H9 (cell line): ENCODE data around the gene SPNS3. TPM values are rescaled to one million over a fixed set of nuclear protein-coding genes. Genes with fewer than 3 reads are reported as not detected.

Experiments
- DNase-seq: peaks from one replicate; pipeline ENCODE4 v3.0.0-alpha.2; 2017
- H2AFZ ChIP-seq: one replicate; pipeline ENCODE4 v1.6.1; 2013; ENCODE audit warnings: mild to moderate bottlenecking, low read length, control low read depth, moderate library complexity
- H2AK5ac ChIP-seq: 2 replicates; pipeline ENCODE4 v1.6.1; 2013; ENCODE audit warnings: low read length, control low read depth, mixed read lengths; ENCODE audit not compliant: insufficient read length
- H2BK120ac ChIP-seq: one replicate; pipeline ENCODE4 v1.6.1; 2013; ENCODE audit warnings: low read depth, mild to moderate bottlenecking, low read length, control low read depth, inconsistent platforms; ENCODE audit not compliant: poor library complexity, severe bottlenecking
- H2BK12ac ChIP-seq: 2 replicates; pipeline ENCODE4 v1.6.1; 2013; ENCODE audit warnings: low read length, control low read depth, mixed read lengths, low read depth; ENCODE audit not compliant: insufficient read length
- H2BK15ac ChIP-seq: 2 replicates; pipeline ENCODE4 v1.6.1; 2013; ENCODE audit warnings: low read depth, low read length, control low read depth
- H2BK20ac ChIP-seq: one replicate; pipeline ENCODE4 v1.6.1; 2013; ENCODE audit warnings: low read depth, mild to moderate bottlenecking, low read length, control low read depth, inconsistent platforms; ENCODE audit not compliant: poor library complexity, severe bottlenecking
- H2BK5ac ChIP-seq: 2 replicates; pipeline ENCODE4 v1.6.1; 2013; ENCODE audit warnings: low read length, control low read depth, mixed read lengths; ENCODE audit not compliant: insufficient read length
- H3K14ac ChIP-seq: 2 replicates; pipeline ENCODE4 v1.6.1; 2013; ENCODE audit warnings: low read length, control low read depth; ENCODE audit not compliant: insufficient read depth
- H3K18ac ChIP-seq: 2 replicates; pipeline ENCODE4 v1.6.1; 2013; ENCODE audit warnings: low read depth, mild to moderate bottlenecking, mixed read lengths, low read length, control low read depth; ENCODE audit not compliant: insufficient read length
- H3K23ac ChIP-seq: 2 replicates; pipeline ENCODE4 v1.6.1; 2013; ENCODE audit warnings: low read length, control low read depth, mixed read lengths, low read depth; ENCODE audit not compliant: insufficient read length
- H3K23me2 ChIP-seq: 2 replicates; pipeline ENCODE4 v1.6.1; 2013; ENCODE audit warnings: low read depth, mild to moderate bottlenecking, mixed read lengths, low read length, control low read depth; ENCODE audit not compliant: insufficient read length, poor library complexity, severe bottlenecking
- H3K27ac ChIP-seq: 2 replicates; pipeline ENCODE4 v1.5.1; 2013; ENCODE audit warnings: low read length, control low read depth, mixed read lengths, low read depth; ENCODE audit not compliant: insufficient read length
- H3K27me3 ChIP-seq: 2 replicates; pipeline ENCODE4 v1.6.1; 2013; ENCODE audit warnings: low read length, control low read depth, inconsistent platforms; ENCODE audit not compliant: insufficient read depth
- H3K4ac ChIP-seq: 2 replicates; pipeline ENCODE4 v1.6.1; 2013; ENCODE audit warnings: low read depth, mild to moderate bottlenecking, control low read depth, inconsistent platforms, low read length, moderate library complexity
- H3K4me1 ChIP-seq: 2 replicates; pipeline ENCODE4 v1.6.1; 2013; ENCODE audit warnings: low read length, control low read depth, inconsistent platforms; ENCODE audit not compliant: insufficient read depth
- H3K4me2 ChIP-seq: 2 replicates; pipeline ENCODE4 v1.6.1; 2013; ENCODE audit warnings: low read length, control low read depth, mixed read lengths; ENCODE audit not compliant: insufficient read length, insufficient read depth
- H3K56ac ChIP-seq: 2 replicates; pipeline ENCODE4 v1.6.1; 2013; ENCODE audit warnings: low read depth, mild to moderate bottlenecking, mixed read lengths, low read length, control low read depth; ENCODE audit not compliant: insufficient read length
- H3K79me1 ChIP-seq: 2 replicates; pipeline ENCODE4 v1.6.1; 2013; ENCODE audit warnings: low read depth, mild to moderate bottlenecking, moderate library complexity, low read length, control low read depth, inconsistent platforms; ENCODE audit not compliant: insufficient read depth, poor library complexity, severe bottlenecking
- H3K79me2 ChIP-seq: 2 replicates; pipeline ENCODE4 v1.6.1; 2013; ENCODE audit warnings: low read length, control low read depth, inconsistent platforms; ENCODE audit not compliant: insufficient read depth
- H3K9ac ChIP-seq: 2 replicates; pipeline ENCODE4 v1.6.1; 2013; ENCODE audit warnings: low read length, control low read depth, mixed read lengths; ENCODE audit not compliant: insufficient read length; ENCODE audit errors: extremely low read depth
- H3K9me3 ChIP-seq: one replicate; pipeline ENCODE4 v1.6.1; 2013; ENCODE audit warnings: low read depth, low read length, inconsistent platforms; ENCODE audit not compliant: control insufficient read depth
- H3T11ph ChIP-seq: one replicate; pipeline ENCODE4 v1.6.1; 2013; ENCODE audit warnings: mild to moderate bottlenecking, low read length, control low read depth, inconsistent platforms
- H4K20me1 ChIP-seq: one replicate; pipeline ENCODE4 v1.6.1; 2013; ENCODE audit not compliant: control insufficient read depth, insufficient read length, insufficient read depth
- H4K5ac ChIP-seq: 2 replicates; pipeline ENCODE4 v1.6.1; 2013; ENCODE audit warnings: low read depth, mild to moderate bottlenecking, mixed read lengths, low read length, control low read depth; ENCODE audit not compliant: insufficient read length
- H4K8ac ChIP-seq: replicated peaks from 2 replicates; pipeline ENCODE4 v1.6.1; 2013; ENCODE audit warnings: low read length, control low read depth, mixed read lengths, low read depth; ENCODE audit not compliant: insufficient read length
- H4K91ac ChIP-seq: 2 replicates; pipeline ENCODE4 v1.6.1; 2013; ENCODE audit warnings: low read depth, mild to moderate bottlenecking, moderate library complexity, mixed read lengths, low read length, control low read depth; ENCODE audit not compliant: insufficient read length
- H3K27ac Mint-ChIP-seq, 3 experiments: 2 replicates in 2 of 3; 3 replicates in 1 of 3; pipeline ENCODE4 v1.8.0; 2020 to 2021; ENCODE audit warnings: mixed read lengths in 3 of 3, mild to moderate bottlenecking in 1 of 3, moderate library complexity in 1 of 3
- H3K27me3 Mint-ChIP-seq: 2 replicates; pipeline ENCODE4 v1.8.0; 2021; ENCODE audit warnings: low read depth, mild to moderate bottlenecking, moderate library complexity, mixed read lengths
- H3K36me3 Mint-ChIP-seq, 3 experiments: 2 replicates in 2 of 3; 3 replicates in 1 of 3; pipeline ENCODE4 v1.8.0; 2020 to 2021; ENCODE audit warnings: low read depth in 3 of 3, mixed read lengths in 3 of 3; ENCODE audit not compliant: insufficient read depth in 1 of 3
- H3K4me1 Mint-ChIP-seq, 2 experiments: 2 replicates each; pipeline ENCODE4 v1.8.0; 2020; ENCODE audit warnings: mixed read lengths in 2 of 2
- H3K4me3 Mint-ChIP-seq, 2 experiments: 2 replicates in 1 of 2; 3 replicates in 1 of 2; pipeline ENCODE4 v1.8.0; 2020 to 2021; ENCODE audit warnings: mild to moderate bottlenecking in 2 of 2, mixed read lengths in 2 of 2, moderate library complexity in 1 of 2
- H3K9me3 Mint-ChIP-seq, 2 experiments: 2 replicates in 1 of 2; 3 replicates in 1 of 2; pipeline ENCODE4 v1.8.0; 2020; ENCODE audit warnings: mild to moderate bottlenecking in 2 of 2, mixed read lengths in 2 of 2, moderate library complexity in 1 of 2
- WGBS: extraction: QIAGEN DNeasy Blood & Tissue Kit; methylation state at CpG from one replicate; pipeline ENCODE4 v1.1.7; 2013; ENCODE audit warnings: missing lambda C conversion rate, low lambda C conversion rate, mixed read lengths; ENCODE audit not compliant: insufficient read length; ENCODE audit errors: extremely low coverage; 5-methylcytosine and 5-hydroxymethylcytosine counted together
- total RNA-seq: library from RNA; stranded (reverse); gene quantifications from 2 replicates; pipeline ENCODE4 v1.2.1, GENCODE V29; 2021
- TF ChIP-seq, protein P1 (sequence below): fragments of 200-600 bp; sonication (generic); conservative IDR thresholded peaks from 3 replicates; pipeline ENCODE4 v1.8.0; 2021; ENCODE audit warnings: antibody characterized with exemption, mild to moderate bottlenecking

Gene SPNS3
- total RNA-seq, 1 experiment from 2014 or later = not detected

DNA sequence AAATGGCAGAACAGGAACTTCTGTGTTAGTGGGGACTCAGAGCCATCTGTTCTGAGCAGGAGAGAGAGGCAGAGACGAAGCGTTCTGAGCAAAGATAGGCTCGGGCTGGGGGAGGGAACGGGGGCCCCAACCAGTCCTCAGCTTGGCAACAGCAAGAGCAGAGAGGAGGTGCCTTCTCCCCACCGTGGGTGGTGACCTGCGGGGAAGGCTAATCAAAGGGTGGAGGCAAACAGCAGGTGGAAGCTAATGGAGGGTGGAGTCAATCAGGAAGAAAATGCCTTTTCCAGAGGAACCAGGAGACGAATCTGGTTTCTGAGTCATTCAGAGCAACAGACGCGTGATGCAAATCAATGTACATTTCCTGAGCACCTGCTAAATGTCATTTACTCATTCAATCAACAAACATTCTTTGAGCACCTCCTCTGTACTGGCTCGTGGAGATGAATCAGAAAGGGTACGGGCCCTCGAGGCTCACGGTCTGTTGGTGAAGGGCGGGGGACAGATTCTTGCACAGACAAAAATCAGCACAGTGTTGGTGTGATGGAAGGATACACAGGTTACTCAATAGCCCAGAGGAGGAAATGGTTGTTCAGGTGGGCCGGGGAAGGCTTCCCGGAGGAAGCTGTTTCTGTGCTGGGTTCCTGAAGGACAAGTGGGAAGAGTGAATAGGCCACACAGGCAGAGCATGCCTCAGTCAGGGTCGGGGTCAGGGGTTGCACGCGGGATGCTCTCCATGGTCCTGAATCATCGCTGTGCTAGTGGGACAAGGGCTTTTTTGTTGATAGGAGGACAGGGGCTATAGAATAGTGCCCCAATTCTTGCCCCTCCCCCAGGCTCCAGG lies 59.2 kb downstream of the SPNS3 start:
- Mint-ChIP-seq H3K4me1 (peaks cover 18 to 22% of the 10 kb centered on the region in 2 experiments), H3K27ac (no peak overlapping the region; a peak in 1 of 7 replicates), H3K9me3 (no peaks in the 10 kb centered on the region; a peak in 2 of 5 replicates), H3K36me3 (no peaks in the 10 kb centered on the region), H3K27me3 (peaks cover 36% of the 10 kb centered on the region), H3K4me3 (no peak overlapping the region; a peak in 1 of 5 replicates)
- TF ChIP-seq, protein P1, sequence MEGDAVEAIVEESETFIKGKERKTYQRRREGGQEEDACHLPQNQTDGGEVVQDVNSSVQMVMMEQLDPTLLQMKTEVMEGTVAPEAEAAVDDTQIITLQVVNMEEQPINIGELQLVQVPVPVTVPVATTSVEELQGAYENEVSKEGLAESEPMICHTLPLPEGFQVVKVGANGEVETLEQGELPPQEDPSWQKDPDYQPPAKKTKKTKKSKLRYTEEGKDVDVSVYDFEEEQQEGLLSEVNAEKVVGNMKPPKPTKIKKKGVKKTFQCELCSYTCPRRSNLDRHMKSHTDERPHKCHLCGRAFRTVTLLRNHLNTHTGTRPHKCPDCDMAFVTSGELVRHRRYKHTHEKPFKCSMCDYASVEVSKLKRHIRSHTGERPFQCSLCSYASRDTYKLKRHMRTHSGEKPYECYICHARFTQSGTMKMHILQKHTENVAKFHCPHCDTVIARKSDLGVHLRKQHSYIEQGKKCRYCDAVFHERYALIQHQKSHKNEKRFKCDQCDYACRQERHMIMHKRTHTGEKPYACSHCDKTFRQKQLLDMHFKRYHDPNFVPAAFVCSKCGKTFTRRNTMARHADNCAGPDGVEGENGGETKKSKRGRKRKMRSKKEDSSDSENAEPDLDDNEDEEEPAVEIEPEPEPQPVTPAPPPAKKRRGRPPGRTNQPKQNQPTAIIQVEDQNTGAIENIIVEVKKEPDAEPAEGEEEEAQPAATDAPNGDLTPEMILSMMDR = no peak
- no peaks in the 10 kb centered on the region for H3K23me2 ChIP-seq
- no peak overlapping the region for H2BK15ac ChIP-seq
- no peak overlapping the region for H3K4ac ChIP-seq
- no peak overlapping the region for H3K18ac ChIP-seq
- H4K20me1 ChIP-seq = peaks cover 3% of the 10 kb centered on the region
- no peaks in the 10 kb centered on the region for H3K4me1 ChIP-seq
- no peak overlapping the region for H4K91ac ChIP-seq
- no peak overlapping the region for H2BK12ac ChIP-seq
- H3K4me2 ChIP-seq = no peak overlapping the region
- peak overlapping the region; percentile 14 for H3K9ac ChIP-seq
- H3K56ac ChIP-seq = no peak overlapping the region
- no CpG with 5 or more reads among the region's 20 CpGs for WGBS
- H2AK5ac ChIP-seq = no peak overlapping the region
- no peak overlapping the region for H4K5ac ChIP-seq
- no peak overlapping the region for H2BK20ac ChIP-seq
- H3K79me2 ChIP-seq = no peaks in the 10 kb centered on the region
- no peak overlapping the region for H3T11ph ChIP-seq
- no peaks in the 10 kb centered on the region for H3K79me1 ChIP-seq
- H2AFZ ChIP-seq = no peak overlapping the region
- no peak overlapping the region for H2BK120ac ChIP-seq
- H2BK5ac ChIP-seq = no peak overlapping the region
- DNase-seq = peak; percentile 95
- H3K9me3 ChIP-seq = no peaks in the 10 kb centered on the region
- no peak overlapping the region for H3K23ac ChIP-seq
- no peak overlapping the region for H3K14ac ChIP-seq
- H3K27me3 ChIP-seq = peaks cover 4% of the 10 kb centered on the region; the same call in 1 of the 2 replicates
- no peak overlapping the region for H4K8ac ChIP-seq
- H3K27ac ChIP-seq = no peak overlapping the region
